Astrocyte (in vitro differentiated cells and primary cell): ENCODE results near the gene VWA2. TPM values are rescaled to one million over a fixed set of nuclear protein-coding genes. Genes with fewer than 3 reads are reported as not detected.

ENCODE experiments used
- DNase-seq: peaks from one replicate; pipeline ENCODE4 v3.0.0-alpha.2; 2010; ENCODE audit warnings: low read depth
- FAIRE-seq: peaks from 2 replicates; lab custom pipeline; 2011; peaks lifted over from hg19 to GRCh38; lab: Jason Lieb, UNC
- H2AFZ ChIP-seq: 2 replicates; pipeline ENCODE4 v1.6.0; 2012; ENCODE audit warnings: low read depth, low read length, inconsistent platforms
- H3K27ac ChIP-seq: 2 replicates; pipeline ENCODE4 v1.5.1; 2011; ENCODE audit warnings: low read depth, low read length, inconsistent platforms
- H3K27me3 ChIP-seq: 2 replicates; pipeline ENCODE4 v1.6.0; 2011; ENCODE audit warnings: low read length, inconsistent platforms; ENCODE audit not compliant: insufficient read depth
- H3K36me3 ChIP-seq: 2 replicates; pipeline ENCODE4 v1.5.1; 2011; ENCODE audit warnings: low read length, inconsistent platforms; ENCODE audit not compliant: insufficient read depth
- H3K4me1 ChIP-seq: 2 replicates; pipeline ENCODE4 v1.5.1; 2011; ENCODE audit warnings: low read length, inconsistent platforms; ENCODE audit not compliant: insufficient read depth
- H3K4me2 ChIP-seq: 2 replicates; pipeline ENCODE4 v1.6.0; 2012; ENCODE audit warnings: low read length, inconsistent platforms
- H3K4me3 ChIP-seq: 2 replicates; pipeline ENCODE4 v1.5.1; 2011; ENCODE audit warnings: low read depth, mild to moderate bottlenecking, low read length, inconsistent platforms; ENCODE audit not compliant: insufficient read depth
- H3K79me2 ChIP-seq: 2 replicates; pipeline ENCODE4 v1.6.0; 2012; ENCODE audit warnings: mild to moderate bottlenecking, low read length, inconsistent platforms; ENCODE audit not compliant: insufficient read depth
- H3K9ac ChIP-seq: 2 replicates; pipeline ENCODE4 v1.6.0; 2012; ENCODE audit warnings: mild to moderate bottlenecking, low read length, inconsistent platforms
- H3K9me3 ChIP-seq: 2 replicates; pipeline ENCODE4 v1.5.1; 2012; ENCODE audit warnings: low read depth, mild to moderate bottlenecking, low read length, inconsistent platforms; ENCODE audit not compliant: insufficient read depth
- H4K20me1 ChIP-seq: 2 replicates; pipeline ENCODE4 v1.6.0; 2012; ENCODE audit warnings: low read length, inconsistent platforms; ENCODE audit not compliant: insufficient read depth
- H3K27ac Mint-ChIP-seq: one replicate; pipeline ENCODE4 v1.8.0; 2021; ENCODE audit warnings: mild to moderate bottlenecking, mixed read lengths; ENCODE audit not compliant: unreplicated experiment
- H3K27me3 Mint-ChIP-seq: one replicate; pipeline ENCODE4 v1.8.0; 2021; ENCODE audit warnings: low read depth, mixed read lengths; ENCODE audit not compliant: unreplicated experiment
- H3K36me3 Mint-ChIP-seq: one replicate; pipeline ENCODE4 v1.8.0; 2021; ENCODE audit warnings: low read depth, mixed read lengths; ENCODE audit not compliant: unreplicated experiment
- H3K4me1 Mint-ChIP-seq: one replicate; pipeline ENCODE4 v1.8.0; 2021; ENCODE audit warnings: low read depth, mixed read lengths; ENCODE audit not compliant: unreplicated experiment
- H3K4me3 Mint-ChIP-seq: one replicate; pipeline ENCODE4 v1.8.0; 2021; ENCODE audit warnings: mild to moderate bottlenecking, moderate library complexity, mixed read lengths; ENCODE audit not compliant: unreplicated experiment
- H3K9me3 Mint-ChIP-seq: one replicate; pipeline ENCODE4 v1.8.0; 2021; ENCODE audit warnings: mild to moderate bottlenecking, mixed read lengths; ENCODE audit not compliant: unreplicated experiment
- EZH2 ChIP-seq: IDR thresholded peaks from 2 replicates; pipeline ENCODE4 v1.6.1; 2012; ENCODE audit warnings: mild to moderate bottlenecking, low read length, inconsistent platforms; ENCODE audit not compliant: insufficient read depth
- total RNA-seq: library from RNA; stranded (reverse); gene quantifications from 2 replicates; pipeline ENCODE4 v1.2.1, GENCODE V29; 2021
- TF ChIP-seq, protein P1 (sequence below): IDR thresholded peaks from 2 replicates; pipeline ENCODE4 v1.5.1; 2011; ENCODE audit warnings: low read depth, mild to moderate bottlenecking, inconsistent platforms, low read length, moderate library complexity; ENCODE audit not compliant: insufficient read depth

Gene VWA2
- total RNA-seq, 1 donor from 2014 or later: 0.25 TPM

DNA sequence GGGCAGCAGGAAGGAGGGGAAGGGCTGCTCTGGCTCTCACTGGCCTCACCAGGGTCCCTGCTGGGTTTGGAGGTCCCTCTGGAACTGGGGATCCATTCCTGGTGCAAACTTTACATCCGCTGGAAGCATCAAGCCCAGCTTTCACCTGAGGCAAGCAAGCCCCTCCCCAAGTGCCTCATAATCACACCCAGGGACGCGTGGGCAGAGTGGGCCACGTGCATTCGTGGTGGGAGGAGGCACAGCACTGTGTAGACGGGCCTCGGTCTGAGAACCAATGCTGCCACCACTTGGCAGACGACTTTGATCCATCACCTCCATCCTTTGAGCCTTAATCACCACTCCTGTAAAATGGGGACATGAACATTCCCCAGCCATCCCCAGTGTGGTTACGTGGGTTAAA, 74.1 kb downstream of the VWA2 start:
- Histone ChIP-seq H3K79me2 (no peaks in the 10 kb centered on the region), H3K4me2 (no peak overlapping the region), H3K4me1 (peaks cover 16% of the 10 kb centered on the region), H3K27ac (no peak overlapping the region), H3K4me3 (no peak overlapping the region), H4K20me1 (no peaks in the 10 kb centered on the region), H3K9me3 (no peaks in the 10 kb centered on the region), H3K27me3 (no peaks in the 10 kb centered on the region), H2AFZ (no peak overlapping the region), H3K9ac (no peak overlapping the region), H3K36me3 (no peaks in the 10 kb centered on the region)
- DNase-seq (no peak), FAIRE-seq (no peak)
- peaks cover 8% of the 10 kb centered on the region for H3K36me3 Mint-ChIP-seq
- no peak for TF ChIP-seq EZH2
- TF ChIP-seq, protein P1, sequence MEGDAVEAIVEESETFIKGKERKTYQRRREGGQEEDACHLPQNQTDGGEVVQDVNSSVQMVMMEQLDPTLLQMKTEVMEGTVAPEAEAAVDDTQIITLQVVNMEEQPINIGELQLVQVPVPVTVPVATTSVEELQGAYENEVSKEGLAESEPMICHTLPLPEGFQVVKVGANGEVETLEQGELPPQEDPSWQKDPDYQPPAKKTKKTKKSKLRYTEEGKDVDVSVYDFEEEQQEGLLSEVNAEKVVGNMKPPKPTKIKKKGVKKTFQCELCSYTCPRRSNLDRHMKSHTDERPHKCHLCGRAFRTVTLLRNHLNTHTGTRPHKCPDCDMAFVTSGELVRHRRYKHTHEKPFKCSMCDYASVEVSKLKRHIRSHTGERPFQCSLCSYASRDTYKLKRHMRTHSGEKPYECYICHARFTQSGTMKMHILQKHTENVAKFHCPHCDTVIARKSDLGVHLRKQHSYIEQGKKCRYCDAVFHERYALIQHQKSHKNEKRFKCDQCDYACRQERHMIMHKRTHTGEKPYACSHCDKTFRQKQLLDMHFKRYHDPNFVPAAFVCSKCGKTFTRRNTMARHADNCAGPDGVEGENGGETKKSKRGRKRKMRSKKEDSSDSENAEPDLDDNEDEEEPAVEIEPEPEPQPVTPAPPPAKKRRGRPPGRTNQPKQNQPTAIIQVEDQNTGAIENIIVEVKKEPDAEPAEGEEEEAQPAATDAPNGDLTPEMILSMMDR: no peak
- H3K27ac Mint-ChIP-seq: no peak overlapping the region
- no peaks in the 10 kb centered on the region for H3K27me3 Mint-ChIP-seq
- no peak overlapping the region for H3K4me3 Mint-ChIP-seq
- no peaks in the 10 kb centered on the region for H3K9me3 Mint-ChIP-seq
- H3K4me1 Mint-ChIP-seq: peaks cover 19% of the 10 kb centered on the region

DNA sequence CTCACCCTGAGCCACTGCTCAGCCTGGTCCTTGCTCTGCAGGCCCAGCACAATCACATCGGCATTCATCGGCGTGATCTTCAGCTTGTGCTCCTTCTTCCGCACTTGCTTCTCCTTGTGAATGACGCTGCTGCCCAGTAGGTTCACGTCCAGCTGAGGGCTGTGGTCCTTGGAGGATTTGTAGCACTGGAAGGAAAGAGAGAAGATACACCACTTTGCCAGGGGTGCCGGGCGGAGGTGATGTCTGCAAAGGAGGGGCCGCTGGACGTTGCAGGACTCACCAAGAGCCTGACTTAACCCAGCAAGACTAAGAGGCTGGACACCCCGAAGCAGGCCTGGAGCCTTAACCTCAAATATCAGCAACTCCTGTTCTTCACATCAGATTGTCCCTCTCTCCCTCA, 74.8 kb downstream of the VWA2 start:
- Mint-ChIP-seq H3K27ac (peak overlapping the region; percentile 37), H3K4me3 (no peak overlapping the region), H3K27me3 (no peaks in the 10 kb centered on the region), H3K36me3 (peaks cover 8% of the 10 kb centered on the region), H3K9me3 (no peaks in the 10 kb centered on the region), H3K4me1 (peaks cover 13% of the 10 kb centered on the region)
- Histone ChIP-seq H3K79me2 (no peaks in the 10 kb centered on the region), H3K4me1 (peaks cover 10% of the 10 kb centered on the region), H3K9ac (no peak overlapping the region), H3K9me3 (no peaks in the 10 kb centered on the region), H3K27ac (no peak overlapping the region), H3K27me3 (no peaks in the 10 kb centered on the region), H3K36me3 (no peaks in the 10 kb centered on the region), H4K20me1 (no peaks in the 10 kb centered on the region), H3K4me2 (no peak overlapping the region), H2AFZ (no peak overlapping the region), H3K4me3 (no peak overlapping the region)
- TF ChIP-seq EZH2: no peak
- TF ChIP-seq, protein P1: no peak
- FAIRE-seq (no peak), DNase-seq (no peak)

DNA sequence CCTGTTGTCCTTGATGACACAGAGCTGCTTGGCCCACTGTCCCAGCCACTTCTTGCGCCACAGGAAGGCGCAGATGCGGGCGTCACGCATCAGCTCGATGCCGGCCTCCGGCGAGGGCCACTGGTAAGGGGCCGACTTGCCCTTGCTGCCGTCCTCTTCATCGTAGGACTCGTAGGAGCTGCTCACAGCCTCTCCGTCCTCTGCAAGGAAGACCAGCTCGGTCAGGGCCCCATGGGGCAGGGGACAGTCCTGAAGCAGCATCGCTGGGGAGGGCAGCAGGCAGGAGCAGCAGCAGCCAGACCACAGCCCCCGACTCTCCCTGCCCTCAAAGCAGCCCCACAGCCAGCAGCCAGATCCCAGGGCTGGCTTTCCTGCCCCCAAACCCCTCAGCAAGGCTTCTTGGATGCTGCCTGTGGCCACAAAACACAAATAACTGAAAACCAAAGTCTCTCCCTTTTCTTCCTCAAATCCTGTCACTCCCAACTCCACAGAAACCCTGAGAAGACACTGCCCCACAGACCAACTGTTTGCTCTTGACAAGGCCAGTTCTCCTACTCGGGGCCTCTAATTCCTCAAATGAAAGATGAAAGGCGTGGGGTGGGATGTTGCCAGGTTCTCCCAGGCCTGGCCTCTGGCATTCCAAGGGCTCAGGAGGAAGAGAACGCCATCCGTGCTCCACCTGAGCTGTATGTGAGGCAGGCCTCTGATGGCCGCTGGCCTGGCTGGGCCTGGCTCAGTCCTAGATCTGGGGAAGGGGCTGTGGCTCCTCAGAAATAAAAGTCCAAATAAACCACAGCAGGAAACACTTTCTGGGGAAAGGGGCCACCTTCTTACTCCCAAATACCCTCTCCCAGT, 76.7 kb downstream of the VWA2 start:
- peaks cover 8% of the 10 kb centered on the region for H3K4me1 Mint-ChIP-seq
- no peak for FAIRE-seq

More for the DNA sequence above, 76.7 kb downstream of the VWA2 start:
- no peak for DNase-seq
- H3K27me3 ChIP-seq: no peaks in the 10 kb centered on the region
- H3K79me2 ChIP-seq: no peaks in the 10 kb centered on the region
- Mint-ChIP-seq H3K27me3 (no peaks in the 10 kb centered on the region), H3K9me3 (no peaks in the 10 kb centered on the region), H3K27ac (no peak overlapping the region), H3K36me3 (peaks cover 24% of the 10 kb centered on the region), H3K4me3 (no peak overlapping the region)
- H3K4me3 ChIP-seq: no peak overlapping the region
- H3K4me2 ChIP-seq: no peak overlapping the region
- no peak overlapping the region for H3K27ac ChIP-seq
- no peaks in the 10 kb centered on the region for H3K36me3 ChIP-seq
- no peak for TF ChIP-seq EZH2
- TF ChIP-seq, protein P1: no peak
- no peak overlapping the region for H2AFZ ChIP-seq
- no peaks in the 10 kb centered on the region for H3K9me3 ChIP-seq
- peaks cover 5% of the 10 kb centered on the region for H3K4me1 ChIP-seq
- no peaks in the 10 kb centered on the region for H4K20me1 ChIP-seq
- H3K9ac ChIP-seq: no peak overlapping the region
